Caco-2 (cell line): Measurements from ENCODE around the gene RTKN2. TPM values are rescaled to one million over a fixed set of nuclear protein-coding genes. Genes with fewer than 3 reads are reported as not detected.

ENCODE experiments used
- BruUV-seq: library from RNA; stranded (reverse); fragments of 400-500 nt; replicated peaks from 2 replicates; lab custom pipeline; 2021; lab: Mats Ljungman, UMichigan
- CTCF ChIA-PET: fragments of 300-600 bp; sonication (Branson Sonifier 250); formaldehyde crosslinking; loops from one replicate; lab custom pipeline; 2022; ENCODE audit warnings: antibody characterized with exemption; lab: Charles Lee
- POLR2A ChIA-PET: fragments of 300-600 bp; sonication (Branson Sonifier 250); formaldehyde crosslinking; loops from one replicate; lab custom pipeline; 2022; ENCODE audit warnings: antibody characterized with exemption; lab: Charles Lee
- DNase-seq, 2 experiments: peaks; one replicate each; pipeline versions ENCODE4 v3.0.0 to v3.0.0-alpha.2; 2020 to 2022
- H3K27me3 ChIP-seq: replicated peaks from 2 replicates; pipeline ENCODE4 v1.6.0; 2011; ENCODE audit warnings: low read length; ENCODE audit not compliant: control insufficient read depth, insufficient read depth
- H3K36me3 ChIP-seq: 2 replicates; pipeline ENCODE4 v1.5.1; 2011; ENCODE audit warnings: low read length; ENCODE audit not compliant: control insufficient read depth, insufficient read depth
- H3K4me1 ChIP-seq: fragments of 250-450 bp; sonication (Bioruptor Pico); 2 replicates; pipeline ENCODE4 v1.5.1; 2020; ENCODE audit warnings: mild to moderate bottlenecking
- H3K4me3 ChIP-seq: 2 replicates; pipeline ENCODE4 v1.5.1; 2011; ENCODE audit warnings: low read depth, mild to moderate bottlenecking, control low read depth, low read length
- H3K9me3 ChIP-seq: fragments of 250-450 bp; sonication (Bioruptor Pico); 2 replicates; pipeline ENCODE4 v1.5.1; 2020; ENCODE audit warnings: mild to moderate bottlenecking, moderate library complexity
- H3K27ac Mint-ChIP-seq: one replicate; pipeline ENCODE4 v1.8.0; 2022; ENCODE audit warnings: mixed read lengths; ENCODE audit not compliant: unreplicated experiment
- H3K27me3 Mint-ChIP-seq: one replicate; pipeline ENCODE4 v1.8.0; 2022; ENCODE audit warnings: mixed read lengths; ENCODE audit not compliant: insufficient read depth, unreplicated experiment
- H3K36me3 Mint-ChIP-seq: one replicate; pipeline ENCODE4 v1.8.0; 2022; ENCODE audit warnings: mild to moderate bottlenecking, mixed read lengths; ENCODE audit not compliant: insufficient read depth, unreplicated experiment
- H3K4me1 Mint-ChIP-seq: one replicate; pipeline ENCODE4 v1.8.0; 2022; ENCODE audit warnings: low read depth, mixed read lengths; ENCODE audit not compliant: unreplicated experiment
- H3K4me3 Mint-ChIP-seq: one replicate; pipeline ENCODE4 v1.8.0; 2022; ENCODE audit warnings: mild to moderate bottlenecking, moderate library complexity, mixed read lengths; ENCODE audit not compliant: unreplicated experiment
- H3K9me3 Mint-ChIP-seq: one replicate; pipeline ENCODE4 v1.8.0; 2022; ENCODE audit warnings: mixed read lengths; ENCODE audit not compliant: unreplicated experiment
- CTCF ChIP-seq, 2 experiments: fragments of 200-600 bp in 1 of 2; IDR thresholded peaks; 1 replicate in 1 of 2; 2 replicates in 1 of 2; pipeline versions ENCODE4 v1.5.1 to v1.8.0; 2011 to 2022; ENCODE audit warnings: antibody characterized with exemption in 1 of 2, control low read depth in 1 of 2, inconsistent platforms in 1 of 2, low read depth in 1 of 2, low read length in 1 of 2, mild to moderate bottlenecking in 1 of 2, moderate library complexity in 1 of 2; ENCODE audit not compliant: insufficient read depth in 1 of 2, severe bottlenecking in 1 of 2, unreplicated experiment in 1 of 2
- intact Hi-C: fragments of 100-400 bp; cut with micrococcal nuclease; formaldehyde crosslinking; loops from one replicate; pipeline ENCODE4 v1.10.0; 2022; ENCODE audit not compliant: unreplicated experiment
- total RNA-seq: library from RNA; stranded (reverse); gene quantifications from 2 replicates; pipeline ENCODE4 v1.2.3, GENCODE V29; 2022

The RTKN2 gene
- total RNA-seq, 1 experiment from 2014 or later = 37.1 TPM

GRCh38 chr10:62133618-62134017, 135.0 kb downstream of the RTKN2 start:
- no peak overlapping the region for H3K27ac Mint-ChIP-seq
- TF ChIP-seq CTCF (IDR thresholded peaks at IDR 0.05; ENCODE audit: insufficient read depth in 1 of 2, low read depth in 1 of 2, low read length in 1 of 2, severe bottlenecking in 1 of 2, unreplicated experiment in 1 of 2) = no peak
- intact Hi-C loops = no loop called here

More at GRCh38 chr10:62133618-62134017, 135.0 kb downstream of the RTKN2 start:
- Histone ChIP-seq H3K4me3 (no peak overlapping the region), H3K36me3 (no peaks in the 10 kb centered on the region), H3K27me3 (no peaks in the 10 kb centered on the region), H3K9me3 (peaks cover 17% of the 10 kb centered on the region), H3K4me1 (no peaks in the 10 kb centered on the region)
- Mint-ChIP-seq H3K36me3 (no peaks in the 10 kb centered on the region), H3K9me3 (peaks cover 27% of the 10 kb centered on the region), H3K27me3 (no peaks in the 10 kb centered on the region), H3K4me3 (no peak overlapping the region), H3K4me1 (no peaks in the 10 kb centered on the region)
- CTCF ChIA-PET = no interaction called here
- DNase-seq = no peak
- BruUV-seq = no TSS peak
- POLR2A ChIA-PET = no interaction called here

Other genes with a start within 250 kb of the RTKN2 start
- not detected in 2 replicates for gene ZNF365, start 105.5 kb upstream of the RTKN2 start, total RNA-seq